ENCODE data around the gene MESP1.

Gene MESP1

GRCh38 chr15:89732451-89733172 is 18.4 kb downstream of the MESP1 start:
- H3K27me3 Mint-ChIP-seq, result peaks cover 10% of the 10 kb centered on the region
- no peaks in the 10 kb centered on the region for H3K4me1 Mint-ChIP-seq (ENCODE audit: low read depth)
- H3K27ac Mint-ChIP-seq, result no peak overlapping the region
- H3K9me3 Mint-ChIP-seq, result no peaks in the 10 kb centered on the region
- H3K36me3 Mint-ChIP-seq (ENCODE audit: low read depth), result no peaks in the 10 kb centered on the region
- no peak overlapping the region for H3K4me3 Mint-ChIP-seq

GRCh38 chr15:89731275-89731674 is 19.8 kb downstream of the MESP1 start:
- H3K4me1 Mint-ChIP-seq (ENCODE audit: low read depth), result no peaks in the 10 kb centered on the region
- no peaks in the 10 kb centered on the region for H3K9me3 Mint-ChIP-seq
- H3K27me3 Mint-ChIP-seq, result peaks cover 5% of the 10 kb centered on the region
- H3K4me3 Mint-ChIP-seq, result no peak overlapping the region
- H3K36me3 Mint-ChIP-seq (ENCODE audit: low read depth), result no peaks in the 10 kb centered on the region
- no peak overlapping the region for H3K27ac Mint-ChIP-seq

- Mint-ChIP-seq H3K4me3 (no peak overlapping the region), H3K27me3 (peaks cover 5% of the 10 kb centered on the region), H3K36me3 (ENCODE audit: low read depth) (peaks cover 4% of the 10 kb centered on the region), H3K9me3 (peaks cover 4% of the 10 kb centered on the region), H3K27ac (no peak overlapping the region), H3K4me1 (ENCODE audit: low read depth) (no peaks in the 10 kb centered on the region)
These were observed 22.8 kb downstream of the MESP1 start for GRCh38 chr15:89728254-89728653.

- Mint-ChIP-seq H3K4me1 (ENCODE audit: low read depth) (no peaks in the 10 kb centered on the region), H3K27ac (no peak overlapping the region), H3K9me3 (peaks cover 4% of the 10 kb centered on the region), H3K36me3 (ENCODE audit: low read depth) (peaks cover 4% of the 10 kb centered on the region), H3K27me3 (peaks cover 17% of the 10 kb centered on the region), H3K4me3 (no peak overlapping the region)
These were observed 26.0 kb downstream of the MESP1 start for GRCh38 chr15:89725064-89725463.

- H3K4me3 Mint-ChIP-seq, result no peak overlapping the region
- H3K9me3 Mint-ChIP-seq, result peaks cover 4% of the 10 kb centered on the region
- peaks cover 4% of the 10 kb centered on the region for H3K36me3 Mint-ChIP-seq (ENCODE audit: low read depth)
- no peaks in the 10 kb centered on the region for H3K4me1 Mint-ChIP-seq (ENCODE audit: low read depth)
- no peak overlapping the region for H3K27ac Mint-ChIP-seq
- H3K27me3 Mint-ChIP-seq, result peaks cover 17% of the 10 kb centered on the region
These were observed 26.4 kb downstream of the MESP1 start for GRCh38 chr15:89724621-89725020.

GRCh38 chr15:89723031-89723430 is 28.0 kb downstream of the MESP1 start:
- H3K4me3 Mint-ChIP-seq, result no peak overlapping the region
- peaks cover 17% of the 10 kb centered on the region for H3K27me3 Mint-ChIP-seq
- no peaks in the 10 kb centered on the region for H3K4me1 Mint-ChIP-seq (ENCODE audit: low read depth)
- H3K9me3 Mint-ChIP-seq, result peaks cover 4% of the 10 kb centered on the region
- H3K36me3 Mint-ChIP-seq (ENCODE audit: low read depth), result peaks cover 4% of the 10 kb centered on the region
- no peak overlapping the region for H3K27ac Mint-ChIP-seq

- Mint-ChIP-seq H3K9me3 (no peaks in the 10 kb centered on the region), H3K36me3 (ENCODE audit: low read depth) (no peaks in the 10 kb centered on the region), H3K27me3 (no peaks in the 10 kb centered on the region), H3K4me1 (ENCODE audit: low read depth) (no peaks in the 10 kb centered on the region), H3K4me3 (no peak overlapping the region), H3K27ac (no peak overlapping the region)
These were observed 36.3 kb downstream of the MESP1 start for GRCh38 chr15:89714775-89715174.

GRCh38 chr15:89707577-89707976 is 43.5 kb downstream of the MESP1 start:
- Mint-ChIP-seq H3K9me3 (no peaks in the 10 kb centered on the region), H3K27ac (no peak overlapping the region), H3K27me3 (peaks cover 36% of the 10 kb centered on the region), H3K4me1 (ENCODE audit: low read depth) (no peaks in the 10 kb centered on the region), H3K36me3 (ENCODE audit: low read depth) (no peaks in the 10 kb centered on the region), H3K4me3 (no peak overlapping the region)

- Mint-ChIP-seq H3K27me3 (peaks cover 43% of the 10 kb centered on the region), H3K9me3 (no peaks in the 10 kb centered on the region), H3K4me1 (ENCODE audit: low read depth) (no peaks in the 10 kb centered on the region), H3K27ac (no peak overlapping the region), H3K4me3 (no peak overlapping the region), H3K36me3 (ENCODE audit: low read depth) (no peaks in the 10 kb centered on the region)
These were observed 46.6 kb downstream of the MESP1 start for GRCh38 chr15:89704411-89704810.
